ENCODE data around the gene TRABD2B. TPM values are rescaled to one million over a fixed set of nuclear protein-coding genes. Genes with fewer than 3 reads are reported as not detected.

Gene TRABD2B
- total RNA-seq, 1 donor: under 0.01 TPM

GRCh38 chr1:47814612-47815395, 182.4 kb downstream of the TRABD2B start:
- H3K4me2 ChIP-seq (ENCODE audit: insufficient read depth, low read length): no peak overlapping the region
- no peaks in the 10 kb centered on the region for H4K20me1 ChIP-seq (ENCODE audit: insufficient read depth, low read length)
- no peaks in the 10 kb centered on the region for H3K9me3 ChIP-seq (ENCODE audit: low read depth, low read length)
- TF ChIP-seq, protein P1, sequence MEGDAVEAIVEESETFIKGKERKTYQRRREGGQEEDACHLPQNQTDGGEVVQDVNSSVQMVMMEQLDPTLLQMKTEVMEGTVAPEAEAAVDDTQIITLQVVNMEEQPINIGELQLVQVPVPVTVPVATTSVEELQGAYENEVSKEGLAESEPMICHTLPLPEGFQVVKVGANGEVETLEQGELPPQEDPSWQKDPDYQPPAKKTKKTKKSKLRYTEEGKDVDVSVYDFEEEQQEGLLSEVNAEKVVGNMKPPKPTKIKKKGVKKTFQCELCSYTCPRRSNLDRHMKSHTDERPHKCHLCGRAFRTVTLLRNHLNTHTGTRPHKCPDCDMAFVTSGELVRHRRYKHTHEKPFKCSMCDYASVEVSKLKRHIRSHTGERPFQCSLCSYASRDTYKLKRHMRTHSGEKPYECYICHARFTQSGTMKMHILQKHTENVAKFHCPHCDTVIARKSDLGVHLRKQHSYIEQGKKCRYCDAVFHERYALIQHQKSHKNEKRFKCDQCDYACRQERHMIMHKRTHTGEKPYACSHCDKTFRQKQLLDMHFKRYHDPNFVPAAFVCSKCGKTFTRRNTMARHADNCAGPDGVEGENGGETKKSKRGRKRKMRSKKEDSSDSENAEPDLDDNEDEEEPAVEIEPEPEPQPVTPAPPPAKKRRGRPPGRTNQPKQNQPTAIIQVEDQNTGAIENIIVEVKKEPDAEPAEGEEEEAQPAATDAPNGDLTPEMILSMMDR (IDR thresholded peaks at IDR 0.05; ENCODE audit: extremely low read depth, low read depth, low read length): no peak
- H3K27me3 ChIP-seq (ENCODE audit: insufficient read depth, low read length): peaks cover 9% of the 10 kb centered on the region
- H3K4me3 ChIP-seq (ENCODE audit: insufficient read depth, low read length): no peak overlapping the region
- no peak overlapping the region for H2AFZ ChIP-seq (ENCODE audit: low read length)
- H3K79me2 ChIP-seq (ENCODE audit: insufficient read depth, low read length): no peaks in the 10 kb centered on the region
- DNase-seq (ENCODE audit: insufficient read length, low spot score, missing footprints): no peak
- H3K36me3 ChIP-seq (ENCODE audit: insufficient read depth, low read length): no peaks in the 10 kb centered on the region
- H3K27ac ChIP-seq (ENCODE audit: low read depth, low read length): no peak overlapping the region
- no peaks in the 10 kb centered on the region for H3K4me1 ChIP-seq (ENCODE audit: insufficient read depth, low read length)

DNA sequence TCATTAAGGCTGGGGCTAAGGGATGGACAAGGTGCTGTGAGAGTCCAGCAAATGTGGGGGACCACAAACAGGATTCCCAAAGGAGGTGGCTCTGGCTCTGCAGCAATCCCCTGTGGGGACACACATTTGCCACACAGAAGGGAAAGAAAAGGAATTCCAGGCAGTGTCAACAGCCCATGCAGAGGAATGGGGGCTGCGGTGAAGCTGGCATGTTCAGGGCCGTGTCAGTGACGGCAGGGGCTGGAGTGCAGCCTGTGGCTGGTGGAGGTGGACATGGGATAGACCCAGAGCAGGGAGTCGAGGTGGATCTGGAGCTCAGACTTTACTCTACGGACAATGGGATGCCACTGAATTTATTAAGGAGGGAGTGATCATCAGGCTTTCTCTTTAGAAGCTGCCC, 183.2 kb downstream of the TRABD2B start:
- no peaks in the 10 kb centered on the region for H3K36me3 ChIP-seq (ENCODE audit: insufficient read depth, low read length)
- H2AFZ ChIP-seq (ENCODE audit: low read length): no peak overlapping the region
- H3K4me3 ChIP-seq (ENCODE audit: insufficient read depth, low read length): no peak overlapping the region
- H3K4me2 ChIP-seq (ENCODE audit: insufficient read depth, low read length): no peak overlapping the region
- H4K20me1 ChIP-seq (ENCODE audit: insufficient read depth, low read length): no peaks in the 10 kb centered on the region
- no peaks in the 10 kb centered on the region for H3K79me2 ChIP-seq (ENCODE audit: insufficient read depth, low read length)
- H3K27me3 ChIP-seq (ENCODE audit: insufficient read depth, low read length): peaks cover 4% of the 10 kb centered on the region
- DNase-seq (ENCODE audit: insufficient read length, low spot score, missing footprints): no peak
- H3K4me1 ChIP-seq (ENCODE audit: insufficient read depth, low read length): no peaks in the 10 kb centered on the region
- TF ChIP-seq, protein P1 (IDR thresholded peaks at IDR 0.05; ENCODE audit: extremely low read depth, low read depth, low read length): no peak
- no peak overlapping the region for H3K27ac ChIP-seq (ENCODE audit: low read depth, low read length)
- no peaks in the 10 kb centered on the region for H3K9me3 ChIP-seq (ENCODE audit: low read depth, low read length)

DNA sequence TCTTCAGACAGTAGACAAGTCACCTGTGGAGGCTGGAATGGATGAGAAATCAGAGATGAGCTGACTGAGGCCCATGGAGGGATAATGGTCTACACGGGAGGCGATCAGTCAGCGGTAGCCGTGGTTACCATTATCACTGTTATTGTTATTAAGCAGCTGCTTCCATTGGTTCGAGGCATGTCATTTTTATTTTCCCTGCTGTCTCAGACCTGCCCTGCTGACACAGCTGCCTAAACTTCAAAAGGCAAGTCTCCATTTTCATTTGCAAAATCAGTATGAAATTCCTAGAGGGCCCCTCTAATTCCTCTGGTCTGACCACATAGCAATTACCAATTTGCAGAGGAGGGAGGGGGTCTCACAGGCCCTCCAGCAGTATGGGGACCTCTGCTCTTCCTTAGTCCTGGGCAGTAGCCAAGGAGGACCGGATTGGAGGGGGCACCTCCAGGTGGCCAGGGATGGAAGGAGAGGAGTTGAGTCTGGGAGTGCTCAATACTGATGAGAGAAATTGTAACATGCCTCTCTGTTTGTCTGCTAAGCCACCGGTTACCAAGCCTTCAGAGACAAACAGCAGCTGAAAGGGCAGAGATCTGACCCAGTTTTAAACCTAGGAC, 184.2 kb downstream of the TRABD2B start:
- no peaks in the 10 kb centered on the region for H3K79me2 ChIP-seq (ENCODE audit: insufficient read depth, low read length)
- DNase-seq (ENCODE audit: insufficient read length, low spot score, missing footprints): no peak
- H3K27ac ChIP-seq (ENCODE audit: low read depth, low read length): no peak overlapping the region

More for the DNA sequence above, 184.2 kb downstream of the TRABD2B start:
- H3K4me3 ChIP-seq (ENCODE audit: insufficient read depth, low read length): no peak overlapping the region
- H4K20me1 ChIP-seq (ENCODE audit: insufficient read depth, low read length): no peaks in the 10 kb centered on the region
- no peak overlapping the region for H2AFZ ChIP-seq (ENCODE audit: low read length)
- TF ChIP-seq, protein P1 (IDR thresholded peaks at IDR 0.05; ENCODE audit: extremely low read depth, low read depth, low read length): no peak
- no peak overlapping the region for H3K4me2 ChIP-seq (ENCODE audit: insufficient read depth, low read length)
- no peaks in the 10 kb centered on the region for H3K4me1 ChIP-seq (ENCODE audit: insufficient read depth, low read length)
- no peaks in the 10 kb centered on the region for H3K9me3 ChIP-seq (ENCODE audit: low read depth, low read length)
- H3K36me3 ChIP-seq (ENCODE audit: insufficient read depth, low read length): no peaks in the 10 kb centered on the region
- H3K27me3 ChIP-seq (ENCODE audit: insufficient read depth, low read length): no peaks in the 10 kb centered on the region

Measured in osteoblast (primary cell).